Inflammatory macrophage treated with lipopolysaccharide for 4 hours (primary cell): ENCODE data around the gene RASL10A.
"Not testable (repeated sequence)": the region's sequence is repeated elsewhere in the genome, so short reads cannot be mapped to it uniquely, and the experiment has no call there.

Experiments used
- DNase-seq: peaks from one replicate; pipeline ENCODE4 v3.0.0-alpha.2; 2020

The RASL10A gene, protein sequence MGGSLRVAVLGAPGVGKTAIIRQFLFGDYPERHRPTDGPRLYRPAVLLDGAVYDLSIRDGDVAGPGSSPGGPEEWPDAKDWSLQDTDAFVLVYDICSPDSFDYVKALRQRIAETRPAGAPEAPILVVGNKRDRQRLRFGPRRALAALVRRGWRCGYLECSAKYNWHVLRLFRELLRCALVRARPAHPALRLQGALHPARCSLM

DNA sequence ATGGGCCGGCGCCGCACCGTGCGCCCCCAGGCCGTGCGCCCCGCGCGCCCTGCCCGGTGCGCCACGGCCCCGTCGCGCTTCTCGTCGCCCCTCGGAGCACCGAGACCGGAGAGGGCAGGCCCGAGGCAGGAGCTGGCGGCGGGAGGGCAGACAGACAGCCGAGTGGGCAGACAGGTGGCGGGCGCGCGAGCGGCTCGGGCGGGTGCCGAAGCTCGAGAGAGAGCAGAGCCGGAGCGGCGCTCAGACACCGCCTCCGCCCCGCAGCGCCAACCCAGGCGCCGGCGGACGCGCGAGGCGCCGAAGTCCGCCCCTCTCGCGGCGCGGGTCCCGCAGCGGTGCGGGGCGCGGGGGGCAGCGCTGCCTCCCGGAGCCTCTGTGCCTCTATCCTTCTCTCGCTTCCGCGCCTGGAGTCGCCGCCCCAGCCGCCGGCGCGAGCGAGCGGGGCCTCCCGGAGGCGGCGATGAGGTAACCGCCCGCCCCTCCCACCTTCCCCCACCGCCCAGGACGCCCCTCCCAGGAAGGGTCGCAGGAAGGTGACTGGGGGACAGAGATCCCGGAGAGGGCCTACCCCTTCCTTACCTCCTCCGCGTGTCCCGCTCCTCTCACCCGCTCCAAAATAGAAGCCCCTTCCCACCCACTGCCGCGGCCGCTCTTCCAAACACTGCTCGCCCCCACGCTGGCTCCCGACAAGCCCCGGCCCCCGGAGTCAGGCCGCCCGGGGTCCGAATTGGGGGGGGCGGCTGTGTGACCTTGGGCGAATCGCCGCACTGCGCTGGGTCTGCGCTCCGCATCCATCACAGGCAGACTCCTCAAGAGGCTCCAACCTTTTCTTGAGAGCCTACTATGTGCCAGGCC, at the start of gene RASL10A:
Gene RASL10A, minus strand, starts transcription at position 412 of the 855 bp plus-strand sequence. CDS start 451 bp downstream, outside the sequence.
- no peak for DNase-seq

- DNase-seq, result no peak
Observed at GRCh38 chr22:29359469-29359868, 44.0 kb upstream of the RASL10A start.

- not testable (repeated sequence) for DNase-seq
Observed at GRCh38 chr22:29357193-29357890, 41.8 kb upstream of the RASL10A start.

- no peak for DNase-seq
Observed at GRCh38 chr22:29353860-29354259, 38.4 kb upstream of the RASL10A start.

- no peak for DNase-seq
Observed at GRCh38 chr22:29353286-29353685, 37.8 kb upstream of the RASL10A start.

DNA sequence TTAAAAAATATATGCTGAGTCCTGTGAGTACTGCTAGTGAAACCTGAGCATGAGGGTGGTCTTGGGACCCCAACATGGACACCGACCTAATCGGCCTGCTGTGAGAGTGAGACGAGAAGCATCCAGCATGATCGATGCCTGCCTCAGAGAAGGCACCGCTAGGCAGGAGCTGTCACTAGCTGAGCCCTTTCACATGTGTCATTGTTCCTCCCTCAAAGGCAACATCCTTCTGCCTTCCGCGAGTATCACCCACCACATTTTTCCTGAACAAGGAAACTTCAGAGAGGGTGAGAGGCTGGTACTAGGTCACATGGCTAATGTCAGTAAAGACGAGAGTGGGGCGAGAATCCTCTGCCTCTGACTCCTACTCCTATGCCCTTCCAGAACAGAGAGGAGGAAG, 37.3 kb upstream of the RASL10A start:
- no peak for DNase-seq

DNA sequence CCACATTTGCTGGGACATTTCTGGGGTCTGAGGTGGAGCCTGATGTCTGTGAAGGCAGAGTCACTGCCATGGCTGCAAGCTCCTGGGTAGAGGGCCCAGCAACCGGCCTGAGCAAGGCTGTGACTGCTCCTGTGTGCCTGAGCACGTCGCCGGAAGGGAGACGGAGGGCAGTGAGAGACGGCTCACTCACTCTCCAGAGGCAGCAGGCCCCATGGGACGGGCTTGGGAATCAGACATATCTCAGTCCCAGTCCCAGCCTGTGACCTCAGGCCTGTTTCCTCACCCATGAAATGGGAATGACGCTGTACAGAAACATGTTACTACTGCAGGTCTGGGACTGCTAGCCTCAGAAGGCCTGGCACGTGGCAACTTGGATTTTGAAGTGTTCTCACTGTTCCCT, 36.4 kb upstream of the RASL10A start:
- no peak for DNase-seq

- no peak for DNase-seq
Observed at GRCh38 chr22:29351042-29351441, 35.5 kb upstream of the RASL10A start.

DNA sequence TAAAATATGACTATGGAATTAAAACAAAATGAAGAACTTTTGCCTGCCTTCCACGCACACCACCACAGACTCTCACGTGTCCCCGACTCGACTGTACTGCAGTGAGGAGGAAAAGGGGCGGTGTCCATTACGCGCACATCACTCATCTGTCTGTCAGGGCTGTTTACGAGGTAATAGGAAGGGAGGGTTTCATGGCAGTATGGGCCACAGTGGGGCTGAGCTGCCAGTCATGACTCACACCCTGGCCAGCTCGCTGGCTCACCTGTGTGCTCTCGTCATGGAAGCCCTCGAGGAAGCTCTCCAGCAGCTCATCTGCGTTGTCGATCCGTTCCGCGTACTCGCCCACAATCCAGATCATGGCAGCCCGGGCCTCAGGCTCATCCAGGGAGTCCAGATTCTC, 33.5 kb upstream of the RASL10A start:
- DNase-seq, result no peak

GRCh38 chr22:29348041-29348440, 32.5 kb upstream of the RASL10A start:
- DNase-seq, result no peak

DNA sequence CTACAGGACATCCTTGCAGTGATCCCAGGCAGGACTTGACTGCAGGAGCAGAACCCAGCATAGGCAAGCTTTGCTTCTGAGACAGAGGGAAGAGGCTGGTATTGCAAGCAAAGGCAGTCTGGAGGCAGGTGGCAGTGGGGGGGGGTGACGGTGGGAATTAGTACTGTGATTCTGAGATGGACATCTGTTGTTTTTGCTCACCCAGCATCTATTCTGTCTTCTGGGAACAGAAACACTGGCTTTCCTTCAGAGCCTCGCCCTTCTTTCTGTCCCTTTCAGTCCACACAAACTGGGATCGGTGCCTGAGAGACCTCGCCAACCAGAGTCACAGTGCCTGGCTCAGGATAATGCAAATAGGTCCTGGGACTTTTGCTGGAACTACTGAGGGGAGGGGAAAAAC, 31.2 kb upstream of the RASL10A start:
- DNase-seq, result no peak

GRCh38 chr22:29345932-29346331, 30.4 kb upstream of the RASL10A start:
- DNase-seq, result no peak

DNA sequence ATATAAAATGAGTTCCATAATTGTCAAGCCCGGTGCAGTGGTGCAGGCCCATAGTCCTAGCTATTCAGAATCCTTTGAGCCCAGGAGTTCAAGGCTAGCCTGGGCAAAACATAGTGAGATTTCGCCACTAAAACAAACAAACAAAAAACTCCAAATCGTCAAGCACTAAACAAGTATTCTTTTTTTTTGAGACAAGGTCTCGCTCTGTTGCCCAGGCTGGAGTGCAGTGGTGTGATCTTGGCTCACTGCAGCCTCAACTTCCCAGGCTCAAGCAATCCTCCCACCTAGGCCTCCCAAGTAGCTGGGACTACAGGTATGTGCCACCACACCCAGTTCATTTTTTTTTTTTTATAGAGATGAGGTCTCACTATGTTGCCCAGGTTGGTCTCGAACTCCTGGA, 29.4 kb upstream of the RASL10A start:
- not testable (repeated sequence) for DNase-seq

GRCh38 chr22:29344137-29344536, 28.6 kb upstream of the RASL10A start:
- DNase-seq, result no peak

DNA sequence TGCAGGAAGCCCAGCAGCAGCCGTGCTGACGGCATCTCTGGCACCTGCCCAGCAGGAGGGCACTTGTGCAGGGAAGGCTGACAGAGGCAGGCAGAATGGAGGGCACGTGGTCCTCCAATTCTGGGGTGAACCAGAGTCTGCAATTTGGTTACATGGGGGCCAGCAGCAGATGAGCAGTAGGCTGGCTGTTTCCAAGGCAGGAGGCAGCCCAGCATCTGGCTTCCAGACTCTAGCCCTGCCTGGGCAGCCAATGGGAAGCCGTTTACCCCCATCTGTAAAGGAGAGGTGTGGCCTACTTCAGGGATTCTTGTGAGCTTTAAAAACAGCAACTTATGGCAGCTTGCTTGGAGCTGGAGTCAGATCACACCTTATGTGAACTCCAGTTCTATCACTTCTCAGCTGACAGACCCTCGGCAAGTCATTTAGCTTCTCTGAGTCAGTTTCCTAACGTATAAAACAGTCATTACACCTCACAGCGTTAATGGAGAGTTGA, 27.9 kb upstream of the RASL10A start:
- no peak for DNase-seq

DNA sequence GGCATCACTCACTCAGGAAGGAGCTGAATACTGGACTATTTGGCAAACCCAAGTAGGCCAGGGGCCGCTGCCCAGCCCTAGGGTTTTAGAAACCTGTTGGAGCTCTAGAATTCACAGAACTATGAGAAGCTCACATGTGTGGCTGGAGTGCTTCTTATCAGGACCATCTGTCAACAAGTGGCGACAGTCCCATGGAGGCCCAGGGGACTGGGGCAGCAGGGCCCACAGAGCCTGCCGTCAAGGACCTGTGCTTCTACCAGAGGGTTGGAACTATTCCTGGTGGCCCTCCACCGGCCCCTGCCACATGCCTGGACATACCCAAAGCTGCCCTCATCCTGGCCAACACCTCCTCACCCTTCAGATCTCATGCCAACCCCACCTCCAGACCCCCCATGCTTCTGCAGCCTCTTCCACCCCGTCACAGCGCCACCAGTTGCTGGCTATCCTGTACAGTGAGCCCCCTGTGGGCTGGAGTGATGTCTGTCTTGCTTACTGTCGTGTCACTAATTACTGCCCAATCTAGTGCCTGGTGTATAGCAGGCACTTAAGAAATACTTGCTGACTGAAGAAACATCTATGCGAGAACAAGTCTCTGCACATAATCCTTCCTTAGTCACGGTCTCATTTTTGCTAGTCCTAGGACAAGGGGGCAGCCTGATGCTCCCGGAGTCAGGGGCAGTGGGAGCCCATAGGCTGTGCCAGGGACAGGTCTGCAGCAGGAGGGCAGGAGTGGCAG, 27.2 kb upstream of the RASL10A start:
- no peak for DNase-seq

DNA sequence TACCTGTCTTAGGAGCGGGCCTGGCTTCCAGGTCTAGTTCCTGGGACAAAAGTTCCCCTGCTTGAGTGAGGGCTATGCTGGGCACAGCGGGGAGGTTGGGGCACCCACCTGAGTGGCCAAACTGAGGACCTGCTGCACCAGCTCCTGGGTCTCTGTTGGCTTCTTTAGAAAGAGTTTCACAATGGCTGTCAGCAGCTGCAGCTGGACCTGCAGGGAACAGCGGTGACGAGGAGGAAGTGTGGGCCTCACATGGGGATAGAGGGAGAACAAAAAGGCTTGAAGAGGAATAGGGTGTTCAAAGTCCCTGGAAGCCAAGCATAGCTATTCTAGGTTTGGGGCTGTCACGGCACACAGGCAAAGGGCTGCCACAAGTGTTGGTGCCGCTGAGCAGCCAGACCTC, 26.7 kb upstream of the RASL10A start:
- DNase-seq, result no peak

- DNase-seq, result no peak
Observed at GRCh38 chr22:29341849-29342127, 26.3 kb upstream of the RASL10A start.

- no peak for DNase-seq
Observed at GRCh38 chr22:29341056-29341848, 25.8 kb upstream of the RASL10A start.

GRCh38 chr22:29340566-29340965, 25.1 kb upstream of the RASL10A start:
- DNase-seq, result no peak

DNA sequence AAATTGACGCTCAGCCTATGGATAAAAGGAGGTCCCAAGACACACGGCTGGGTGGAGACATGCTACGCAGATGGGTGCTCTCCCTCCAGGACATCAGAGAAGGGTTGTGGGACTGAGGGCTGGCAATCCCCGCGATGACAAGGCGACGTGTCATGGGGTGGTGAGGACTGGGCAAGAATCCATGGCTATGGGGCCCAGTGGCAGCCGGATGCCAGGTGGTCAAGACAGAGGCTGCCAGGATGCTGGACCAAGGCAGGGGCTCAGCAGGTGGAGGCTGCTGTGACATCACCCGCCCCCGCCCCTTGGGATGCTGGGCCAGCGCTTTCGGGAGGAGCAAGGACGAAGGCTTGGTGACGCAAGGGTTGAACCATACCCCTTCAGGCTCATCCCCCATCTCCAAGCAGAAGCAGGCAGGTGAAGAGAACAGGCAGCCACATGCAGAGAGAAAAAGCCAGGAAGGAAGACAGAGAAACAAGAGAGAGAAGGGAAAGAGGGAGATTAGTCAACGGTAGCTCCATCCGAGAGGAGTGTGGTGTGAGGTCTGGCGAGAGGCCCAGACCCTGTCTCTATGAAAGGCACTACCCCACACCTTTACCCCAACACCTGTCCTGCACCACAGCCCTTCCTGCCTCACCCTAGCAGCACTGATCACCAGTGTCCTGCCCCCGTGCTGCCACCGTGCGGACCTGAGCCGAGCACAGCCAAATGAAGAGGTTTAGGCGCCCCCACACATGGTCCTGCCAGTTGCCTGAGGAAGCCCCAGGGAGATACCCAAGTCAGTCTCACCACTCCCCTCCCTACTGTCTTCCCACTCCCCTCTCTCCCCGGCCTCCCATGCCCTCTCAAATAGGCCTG, 24.1 kb upstream of the RASL10A start:
- DNase-seq, result no peak
